HCT116 (cell line): ENCODE results near the gene TMEM130.

ENCODE experiments used
- CTCF ChIP-seq, 3 experiments: fragments of 200-600 bp in 1 of 3; sonication (generic) in 1 of 3; IDR thresholded peaks in 2 of 3; conservative IDR thresholded peaks in 1 of 3; 2 replicates each; pipeline ENCODE4 v1.5.1; 2012 to 2017; ENCODE audit warnings: low read depth in 2 of 3, low read length in 2 of 3, antibody characterized with exemption in 1 of 3, borderline replicate concordance in 1 of 3, control low read depth in 1 of 3, mild to moderate bottlenecking in 1 of 3, mixed read lengths in 1 of 3, mixed run types in 1 of 3, moderate library complexity in 1 of 3; ENCODE audit not compliant: insufficient read depth in 1 of 3
- REST ChIP-seq: IDR thresholded peaks from 2 replicates; pipeline ENCODE4 v1.6.1; 2012; ENCODE audit warnings: low read depth

- TF ChIP-seq CTCF (IDR thresholded peaks at IDR 0.05 in 2 of 3, conservative IDR thresholded peaks at IDR 0.05 in 1 of 3; ENCODE audit: borderline replicate concordance in 1 of 3, insufficient read depth in 1 of 3, low read depth in 2 of 3, low read length in 2 of 3): peak; percentile 93 to 97 (median 96)
- no peak for TF ChIP-seq REST
Measured at GRCh38 chr7:98836811-98837629, 32.8 kb downstream of the TMEM130 start.
